Kidney (tissue), 14 donors: ENCODE data around the gene HOXA4. TPM values are rescaled to one million over a fixed set of nuclear protein-coding genes. Genes with fewer than 3 reads are reported as not detected.

ENCODE experiments used
- DNase-seq, 5 donors: peaks; one replicate each; pipeline ENCODE4 v3.0.0-alpha.2; 2013 to 2020
- FAIRE-seq: peaks from 2 replicates; lab custom pipeline; 2012; peaks lifted over from hg19 to GRCh38; lab: Jason Lieb, UNC
- H3K27ac ChIP-seq, 2 donors: one replicate each; pipeline ENCODE4 v1.7.0; 2013; ENCODE audit warnings: low read depth in 2 of 2, low read length in 2 of 2, inconsistent platforms in 1 of 2
- H3K27me3 ChIP-seq: one replicate; pipeline ENCODE4 v1.7.1; 2013; ENCODE audit warnings: low read length, inconsistent platforms; ENCODE audit not compliant: control insufficient read depth, insufficient read depth
- H3K36me3 ChIP-seq, 3 donors: one replicate each; pipeline versions ENCODE4 v1.7.0 to v1.7.1; 2013; ENCODE audit warnings: low read length in 3 of 3, control low read depth in 1 of 3, inconsistent platforms in 1 of 3; ENCODE audit not compliant: insufficient read depth in 3 of 3, control insufficient read depth in 2 of 3
- H3K4me1 ChIP-seq, 3 donors: one replicate each; pipeline versions ENCODE4 v1.7.0 to v1.7.1; 2013; ENCODE audit warnings: low read length in 3 of 3, inconsistent platforms in 1 of 3, low read depth in 1 of 3; ENCODE audit not compliant: control insufficient read depth in 2 of 3, insufficient read depth in 2 of 3
- H3K4me3 ChIP-seq, 3 donors: one replicate each; pipeline versions ENCODE4 v1.7.0 to v1.8.1; 2013; ENCODE audit warnings: low read length in 3 of 3, control low read depth in 1 of 3, inconsistent platforms in 1 of 3
- H3K9ac ChIP-seq, 3 donors: one replicate each; pipeline versions ENCODE4 v1.7.0 to v1.7.1; 2013; ENCODE audit warnings: low read length in 3 of 3, control low read depth in 1 of 3, inconsistent platforms in 1 of 3
- H3K9me3 ChIP-seq, 3 donors: one replicate each; pipeline versions ENCODE4 v1.7.0 to v1.7.1; 2013; ENCODE audit warnings: low read length in 3 of 3, control low read depth in 1 of 3, inconsistent platforms in 1 of 3; ENCODE audit not compliant: control insufficient read depth in 2 of 3, insufficient read depth in 1 of 3
- CTCF ChIP-seq: IDR thresholded peaks from 3 replicates; pipeline ENCODE4 v1.5.1; 2012; ENCODE audit warnings: mild to moderate bottlenecking, moderate library complexity, borderline replicate concordance; ENCODE audit not compliant: insufficient read depth; ENCODE audit errors: extremely low read depth
- intact Hi-C: fragments of 100-400 bp; cut with DNase I; formaldehyde crosslinking; loops from one replicate; pipeline ENCODE4 v1.11.1; 2022
- polyA plus RNA-seq: library from polyadenylated mRNA; stranded (reverse); fragments of 350-450 nt; fragmentation: Illumina TruSeq; extraction: RNeasy Lipid Tissue Mini Kit (QIAGEN cat#74804); gene quantifications from one replicate; pipeline ENCODE4 v1.2.3, GENCODE V29; 2014; ENCODE audit warnings: low read depth, low replicate concordance; ENCODE audit not compliant: insufficient read depth
- total RNA-seq: library from RNA; stranded (reverse); fragmentation: NEBNext Ultra II Directional; extraction: Animal tissue kit (Norgen Biotek cat#: 25700); gene quantifications from one replicate; pipeline ENCODE4 v1.2.1, GENCODE V29; 2021
- donor health status: control.
- donor health status: control.
- donor health status: control.
- donor health status: control.
- donor health status: control.
- donor health status: DM: yes; HTN: yes; CAD: no.
- donor health status: Normal renal cell carcinoma (clear cell type).

Gene HOXA4
- total and polyA plus RNA-seq, 2 donors from 2014 or later = 11.2 to 13.0 TPM

GRCh38 chr7:27133409-27134231, 3.1 kb upstream of the HOXA4 start:
- H3K4me1 ChIP-seq = peaks cover 15 to 43% (median 32%) of the 10 kb centered on the region in 3 donors
- no peak for TF ChIP-seq CTCF
- H3K9me3 ChIP-seq = no peaks in the 10 kb centered on the region
- peak overlapping the region; percentile 26 to 32 (median 28) for H3K4me3 ChIP-seq
- DNase-seq (peak in 3 of 5 donors; percentile 39 to 68 (median 45)), FAIRE-seq (no peak)
- H3K27ac ChIP-seq = peak overlapping the region; percentile 55 to 63
- intact Hi-C loops = no loop called here
- H3K9ac ChIP-seq = peak overlapping the region in 2 of 3 donors; percentile 42 to 45
- no peaks in the 10 kb centered on the region for H3K27me3 ChIP-seq
- H3K36me3 ChIP-seq = peaks cover 0 to 5% (median 0%) of the 10 kb centered on the region in 3 donors

GRCh38 chr7:27132978-27133377, 2.4 kb upstream of the HOXA4 start:
- Histone ChIP-seq H3K36me3 (peaks cover 0 to 5% (median 0%) of the 10 kb centered on the region in 3 donors), H3K9me3 (no peaks in the 10 kb centered on the region), H3K27ac (peak overlapping the region in 1 of 2 donors; percentile 45), H3K4me3 (no peak overlapping the region), H3K27me3 (no peaks in the 10 kb centered on the region), H3K9ac (peak overlapping the region in 2 of 3 donors; percentile 42 to 45), H3K4me1 (peaks cover 17 to 40% (median 33%) of the 10 kb centered on the region in 3 donors)
- DNase-seq (peak in 1 of 5 donors; percentile 61), FAIRE-seq (no peak)
- no peak for TF ChIP-seq CTCF
- intact Hi-C loops = no loop called here

- Histone ChIP-seq H3K4me3 (no peak overlapping the region), H3K9me3 (no peaks in the 10 kb centered on the region), H3K36me3 (peaks cover 0 to 2% (median 0%) of the 10 kb centered on the region in 3 donors), H3K27ac (peak overlapping the region in 1 of 2 donors; percentile 8), H3K27me3 (no peaks in the 10 kb centered on the region), H3K9ac (peak overlapping the region in 1 of 3 donors; percentile 45), H3K4me1 (peaks cover 19 to 40% (median 33%) of the 10 kb centered on the region in 3 donors)
- no peak for TF ChIP-seq CTCF
- no peak for FAIRE-seq
- intact Hi-C loops = no loop called here
- no peak for DNase-seq
Measured at GRCh38 chr7:27132214-27132613, 1.7 kb upstream of the HOXA4 start.
